Trophoblast cell (in vitro differentiated cells and primary cell): Measurements from ENCODE around the gene ARF1.

Source experiments
- DNase-seq, 2 donors: peaks; one replicate each; pipeline ENCODE4 v3.0.0-alpha.2; 2016
- H2AFZ ChIP-seq: 2 replicates; pipeline ENCODE4 v1.6.1; 2013; ENCODE audit warnings: low read length, moderate library complexity, mild to moderate bottlenecking; ENCODE audit not compliant: insufficient read depth, poor library complexity
- H2AK5ac ChIP-seq: 2 replicates; pipeline ENCODE4 v1.6.1; 2013; ENCODE audit warnings: mild to moderate bottlenecking, low read length
- H2BK120ac ChIP-seq: 2 replicates; pipeline ENCODE4 v1.6.1; 2013; ENCODE audit warnings: low read length, mild to moderate bottlenecking, moderate library complexity; ENCODE audit not compliant: insufficient read depth, poor library complexity
- H2BK12ac ChIP-seq: 2 replicates; pipeline ENCODE4 v1.6.1; 2013; ENCODE audit warnings: mild to moderate bottlenecking, low read length, moderate library complexity
- H2BK5ac ChIP-seq: 2 replicates; pipeline ENCODE4 v1.6.1; 2013; ENCODE audit warnings: low read length, low read depth, moderate library complexity, mild to moderate bottlenecking; ENCODE audit not compliant: poor library complexity
- H3K14ac ChIP-seq: 2 replicates; pipeline ENCODE4 v1.6.1; 2013; ENCODE audit warnings: mild to moderate bottlenecking, low read length
- H3K18ac ChIP-seq: 2 replicates; pipeline ENCODE4 v1.6.1; 2013; ENCODE audit warnings: mild to moderate bottlenecking, low read length
- H3K23ac ChIP-seq: 2 replicates; pipeline ENCODE4 v1.6.1; 2013; ENCODE audit warnings: low read length
- H3K27ac ChIP-seq: 2 replicates; pipeline ENCODE4 v1.5.1; 2013; ENCODE audit warnings: low read depth, mild to moderate bottlenecking, inconsistent platforms, low read length, moderate library complexity
- H3K27me3 ChIP-seq: 2 replicates; pipeline ENCODE4 v1.6.1; 2013; ENCODE audit warnings: inconsistent platforms, mild to moderate bottlenecking, low read length, moderate library complexity; ENCODE audit not compliant: insufficient read depth
- H3K36me3 ChIP-seq, 2 experiments: 1 replicate in 1 of 2; 2 replicates in 1 of 2; pipeline ENCODE4 v1.6.1; 2013; ENCODE audit warnings: low read length in 2 of 2, mild to moderate bottlenecking in 2 of 2, moderate library complexity in 1 of 2; ENCODE audit not compliant: insufficient read depth in 2 of 2, control insufficient read depth in 1 of 2
- H3K4ac ChIP-seq: 2 replicates; pipeline ENCODE4 v1.6.1; 2013; ENCODE audit warnings: low read depth, mild to moderate bottlenecking, low read length, moderate library complexity
- H3K4me1 ChIP-seq, 2 experiments: 1 replicate in 1 of 2; 2 replicates in 1 of 2; pipeline ENCODE4 v1.6.1; 2013; ENCODE audit warnings: low read length in 2 of 2, mild to moderate bottlenecking in 2 of 2, moderate library complexity in 1 of 2; ENCODE audit not compliant: insufficient read depth in 2 of 2, control insufficient read depth in 1 of 2
- H3K4me2 ChIP-seq: 2 replicates; pipeline ENCODE4 v1.6.1; 2013; ENCODE audit warnings: inconsistent platforms, mild to moderate bottlenecking, low read length, moderate library complexity
- H3K4me3 ChIP-seq: 2 replicates; pipeline ENCODE4 v1.5.1; 2013; ENCODE audit warnings: mild to moderate bottlenecking, low read depth, low read length, inconsistent platforms
- H3K79me1 ChIP-seq: one replicate; pipeline ENCODE4 v1.6.1; 2013; ENCODE audit warnings: low read length
- H3K79me2 ChIP-seq: 2 replicates; pipeline ENCODE4 v1.6.1; 2013; ENCODE audit warnings: low read length, mild to moderate bottlenecking; ENCODE audit not compliant: control insufficient read depth, insufficient read depth, poor library complexity
- H3K9ac ChIP-seq: 2 replicates; pipeline ENCODE4 v1.6.1; 2013; ENCODE audit warnings: mild to moderate bottlenecking, low read length
- H3K9me3 ChIP-seq: 2 replicates; pipeline ENCODE4 v1.6.1; 2013; ENCODE audit warnings: low read depth, mild to moderate bottlenecking, control low read depth, inconsistent platforms, low read length; ENCODE audit not compliant: insufficient read depth
- H4K12ac ChIP-seq: 2 replicates; pipeline ENCODE4 v1.6.1; 2013; ENCODE audit warnings: low read depth, mild to moderate bottlenecking, low read length, moderate library complexity
- H4K8ac ChIP-seq: 2 replicates; pipeline ENCODE4 v1.6.1; 2013; ENCODE audit warnings: low read depth, mild to moderate bottlenecking, low read length, moderate library complexity
- H4K91ac ChIP-seq: one replicate; pipeline ENCODE4 v1.6.1; 2013; ENCODE audit warnings: low read depth, mild to moderate bottlenecking, low read length, moderate library complexity
- WGBS: extraction: QIAGEN DNeasy Blood & Tissue Kit; methylation state at CpG from one replicate; pipeline ENCODE4 v1.1.7; 2013; ENCODE audit warnings: missing lambda C conversion rate; ENCODE audit not compliant: insufficient read length, insufficient coverage; ENCODE audit errors: extremely low coverage; 5-methylcytosine and 5-hydroxymethylcytosine counted together

ARF1 gene

DNA sequence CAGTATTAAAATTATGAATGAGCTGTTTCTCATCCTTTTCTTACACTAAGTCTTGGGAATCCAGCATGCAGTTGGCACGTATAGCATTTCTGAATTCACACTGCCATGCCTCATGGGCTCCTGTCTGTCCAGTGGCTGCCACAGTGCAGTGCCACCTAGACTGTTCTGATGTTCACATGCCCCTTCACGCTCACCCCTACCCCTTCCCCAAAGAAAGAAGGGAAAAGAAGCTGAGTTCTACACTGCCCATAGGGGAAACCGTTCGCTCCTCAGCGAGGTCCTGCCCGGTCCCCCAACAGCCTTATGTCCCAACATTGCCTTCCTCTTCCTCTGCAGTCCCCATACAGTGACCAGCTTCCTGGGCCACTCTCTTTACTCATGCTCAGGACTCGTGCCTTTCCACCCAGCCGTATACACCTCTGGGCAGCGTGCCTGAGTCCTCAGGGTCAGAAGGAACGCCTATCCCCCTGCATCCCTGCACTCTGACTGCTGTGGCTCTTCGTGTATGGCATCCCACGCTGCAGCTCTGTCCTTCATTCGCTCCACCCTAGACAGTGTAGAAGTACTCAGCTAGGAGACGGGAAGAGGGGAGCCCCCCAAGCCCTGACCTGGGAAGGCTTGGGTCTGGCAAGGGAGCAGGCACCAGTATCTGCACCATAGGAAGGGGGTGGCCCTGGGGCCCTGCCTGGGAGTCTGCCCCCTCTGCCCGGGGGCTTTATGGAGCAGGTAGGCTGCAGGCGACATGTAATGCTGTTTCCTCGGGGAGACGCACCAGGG, 24.1 kb upstream of the ARF1 start:
- H3K4me3 ChIP-seq: no peak overlapping the region
- no peak for DNase-seq
- H3K23ac ChIP-seq: no peak overlapping the region
- H3K18ac ChIP-seq: no peak overlapping the region
- H3K9me3 ChIP-seq: peaks cover 26% of the 10 kb centered on the region
- H3K79me2 ChIP-seq: no peaks in the 10 kb centered on the region
- H3K4me2 ChIP-seq: no peak overlapping the region
- no peaks in the 10 kb centered on the region for H3K79me1 ChIP-seq
- H2BK12ac ChIP-seq: no peak overlapping the region
- H2BK5ac ChIP-seq: no peak overlapping the region
- no peak overlapping the region for H2AFZ ChIP-seq
- no peak overlapping the region for H3K14ac ChIP-seq
- H4K12ac ChIP-seq: no peak overlapping the region
- H3K9ac ChIP-seq: no peak overlapping the region
- peaks cover 5% of the 10 kb centered on the region for H3K27me3 ChIP-seq
- no peak overlapping the region for H2AK5ac ChIP-seq
- no peak overlapping the region for H4K8ac ChIP-seq
- no peaks in the 10 kb centered on the region for H3K4me1 ChIP-seq
- H3K27ac ChIP-seq: no peak overlapping the region
- no peak overlapping the region for H3K4ac ChIP-seq
- no peak overlapping the region for H2BK120ac ChIP-seq
- no peaks in the 10 kb centered on the region for H3K36me3 ChIP-seq
- WGBS: no CpG with 5 or more reads among the region's 18 CpGs
- no peak overlapping the region for H4K91ac ChIP-seq

DNA sequence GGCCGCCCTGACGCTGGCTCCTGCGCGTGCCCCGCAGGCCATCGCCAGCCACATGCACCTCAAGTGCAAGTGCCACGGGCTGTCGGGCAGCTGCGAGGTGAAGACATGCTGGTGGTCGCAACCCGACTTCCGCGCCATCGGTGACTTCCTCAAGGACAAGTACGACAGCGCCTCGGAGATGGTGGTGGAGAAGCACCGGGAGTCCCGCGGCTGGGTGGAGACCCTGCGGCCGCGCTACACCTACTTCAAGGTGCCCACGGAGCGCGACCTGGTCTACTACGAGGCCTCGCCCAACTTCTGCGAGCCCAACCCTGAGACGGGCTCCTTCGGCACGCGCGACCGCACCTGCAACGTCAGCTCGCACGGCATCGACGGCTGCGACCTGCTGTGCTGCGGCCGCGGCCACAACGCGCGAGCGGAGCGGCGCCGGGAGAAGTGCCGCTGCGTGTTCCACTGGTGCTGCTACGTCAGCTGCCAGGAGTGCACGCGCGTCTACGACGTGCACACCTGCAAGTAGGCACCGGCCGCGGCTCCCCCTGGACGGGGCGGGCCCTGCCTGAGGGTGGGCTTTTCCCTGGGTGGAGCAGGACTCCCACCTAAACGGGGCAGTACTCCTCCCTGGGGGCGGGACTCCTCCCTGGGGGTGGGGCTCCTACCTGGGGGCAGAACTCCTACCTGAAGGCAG, 23.4 kb upstream of the ARF1 start:
- Histone ChIP-seq H3K4me3 (no peak overlapping the region), H3K4me2 (no peak overlapping the region), H3K9me3 (peaks cover 26% of the 10 kb centered on the region), H2BK120ac (no peak overlapping the region), H4K8ac (no peak overlapping the region), H2BK12ac (no peak overlapping the region), H3K36me3 (no peaks in the 10 kb centered on the region), H3K9ac (no peak overlapping the region), H3K23ac (no peak overlapping the region), H3K79me2 (no peaks in the 10 kb centered on the region), H3K4ac (no peak overlapping the region), H3K4me1 (no peaks in the 10 kb centered on the region), H4K12ac (no peak overlapping the region), H3K79me1 (no peaks in the 10 kb centered on the region), H3K27ac (no peak overlapping the region), H4K91ac (no peak overlapping the region), H3K27me3 (peaks cover 5% of the 10 kb centered on the region), H2AK5ac (no peak overlapping the region), H2BK5ac (no peak overlapping the region), H2AFZ (no peak overlapping the region), H3K14ac (no peak overlapping the region), H3K18ac (no peak overlapping the region)
- no CpG with 5 or more reads among the region's 66 CpGs for WGBS
- no peak for DNase-seq

DNA sequence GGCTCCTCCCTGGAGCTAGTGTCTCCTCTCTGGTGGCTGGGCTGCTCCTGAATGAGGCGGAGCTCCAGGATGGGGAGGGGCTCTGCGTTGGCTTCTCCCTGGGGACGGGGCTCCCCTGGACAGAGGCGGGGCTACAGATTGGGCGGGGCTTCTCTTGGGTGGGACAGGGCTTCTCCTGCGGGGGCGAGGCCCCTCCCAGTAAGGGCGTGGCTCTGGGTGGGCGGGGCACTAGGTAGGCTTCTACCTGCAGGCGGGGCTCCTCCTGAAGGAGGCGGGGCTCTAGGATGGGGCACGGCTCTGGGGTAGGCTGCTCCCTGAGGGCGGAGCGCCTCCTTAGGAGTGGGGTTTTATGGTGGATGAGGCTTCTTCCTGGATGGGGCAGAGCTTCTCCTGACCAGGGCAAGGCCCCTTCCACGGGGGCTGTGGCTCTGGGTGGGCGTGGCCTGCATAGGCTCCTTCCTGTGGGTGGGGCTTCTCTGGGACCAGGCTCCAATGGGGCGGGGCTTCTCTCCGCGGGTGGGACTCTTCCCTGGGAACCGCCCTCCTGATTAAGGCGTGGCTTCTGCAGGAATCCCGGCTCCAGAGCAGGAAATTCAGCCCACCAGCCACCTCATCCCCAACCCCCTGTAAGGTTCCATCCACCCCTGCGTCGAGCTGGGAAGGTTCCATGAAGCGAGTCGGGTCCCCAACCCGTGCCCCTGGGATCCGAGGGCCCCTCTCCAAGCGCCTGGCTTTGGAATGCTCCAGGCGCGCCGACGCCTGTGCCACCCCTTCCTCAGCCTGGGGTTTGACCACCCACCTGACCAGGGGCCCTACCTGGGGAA, 22.7 kb upstream of the ARF1 start:
- H3K18ac ChIP-seq: no peak overlapping the region
- H2AFZ ChIP-seq: no peak overlapping the region
- peaks cover 26% of the 10 kb centered on the region for H3K9me3 ChIP-seq
- no peak overlapping the region for H3K27ac ChIP-seq
- no peak overlapping the region for H4K91ac ChIP-seq
- H3K4ac ChIP-seq: no peak overlapping the region
- no peak overlapping the region for H3K4me3 ChIP-seq
- no peaks in the 10 kb centered on the region for H3K36me3 ChIP-seq
- H3K27me3 ChIP-seq: peaks cover 5% of the 10 kb centered on the region
- peak overlapping the region; percentile 28 for H3K4me2 ChIP-seq
- H4K12ac ChIP-seq: no peak overlapping the region
- no peaks in the 10 kb centered on the region for H3K79me1 ChIP-seq
- H4K8ac ChIP-seq: no peak overlapping the region
- no peak overlapping the region for H3K23ac ChIP-seq
- H2BK120ac ChIP-seq: no peak overlapping the region
- no peaks in the 10 kb centered on the region for H3K4me1 ChIP-seq
- peak; percentile 89 to 95 for DNase-seq
- no peaks in the 10 kb centered on the region for H3K79me2 ChIP-seq
- no peak overlapping the region for H2AK5ac ChIP-seq
- no peak overlapping the region for H2BK12ac ChIP-seq
- no peak overlapping the region for H2BK5ac ChIP-seq
- no peak overlapping the region for H3K14ac ChIP-seq
- no peak overlapping the region for H3K9ac ChIP-seq
- no CpG with 5 or more reads among the region's 33 CpGs for WGBS

DNA sequence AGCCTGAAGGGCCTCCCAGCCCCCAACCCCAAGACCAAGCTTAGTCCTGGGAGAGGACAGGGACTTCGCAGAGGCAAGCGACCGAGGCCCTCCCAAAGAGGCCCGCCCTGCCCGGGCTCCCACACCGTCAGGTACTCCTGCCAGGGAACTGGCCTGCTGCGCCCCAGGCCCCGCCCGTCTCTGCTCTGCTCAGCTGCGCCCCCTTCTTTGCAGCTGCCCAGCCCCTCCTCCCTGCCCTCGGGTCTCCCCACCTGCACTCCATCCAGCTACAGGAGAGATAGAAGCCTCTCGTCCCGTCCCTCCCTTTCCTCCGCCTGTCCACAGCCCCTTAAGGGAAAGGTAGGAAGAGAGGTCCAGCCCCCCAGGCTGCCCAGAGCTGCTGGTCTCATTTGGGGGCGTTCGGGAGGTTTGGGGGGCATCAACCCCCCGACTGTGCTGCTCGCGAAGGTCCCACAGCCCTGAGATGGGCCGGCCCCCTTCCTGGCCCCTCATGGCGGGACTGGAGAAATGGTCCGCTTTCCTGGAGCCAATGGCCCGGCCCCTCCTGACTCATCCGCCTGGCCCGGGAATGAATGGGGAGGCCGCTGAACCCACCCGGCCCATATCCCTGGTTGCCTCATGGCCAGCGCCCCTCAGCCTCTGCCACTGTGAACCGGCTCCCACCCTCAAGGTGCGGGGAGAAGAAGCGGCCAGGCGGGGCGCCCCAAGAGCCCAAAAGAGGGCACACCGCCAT, 21.9 kb upstream of the ARF1 start:
- Histone ChIP-seq H3K4me2 (peak overlapping the region; percentile 28), H3K18ac (no peak overlapping the region), H3K79me1 (no peaks in the 10 kb centered on the region), H2BK5ac (no peak overlapping the region), H2AK5ac (no peak overlapping the region), H3K4me1 (no peaks in the 10 kb centered on the region), H3K23ac (no peak overlapping the region), H3K9ac (no peak overlapping the region), H3K79me2 (no peaks in the 10 kb centered on the region), H3K27ac (no peak overlapping the region), H3K36me3 (no peaks in the 10 kb centered on the region), H3K9me3 (peaks cover 26% of the 10 kb centered on the region), H3K27me3 (peaks cover 5% of the 10 kb centered on the region), H2BK12ac (no peak overlapping the region), H4K12ac (no peak overlapping the region), H4K91ac (no peak overlapping the region), H2AFZ (no peak overlapping the region), H2BK120ac (no peak overlapping the region), H3K14ac (no peak overlapping the region), H3K4ac (no peak overlapping the region), H4K8ac (no peak overlapping the region), H3K4me3 (no peak overlapping the region)
- no CpG with 5 or more reads among the region's 34 CpGs for WGBS
- DNase-seq: no peak
